Dedifferentiated amniotic fluid mesenchymal stem cell (primary cell): ENCODE measurements around the gene HOXD10.

Experiments used
- DNase-seq: peaks from one replicate; pipeline ENCODE4 v3.0.0-alpha.2; 2016; ENCODE audit errors: extremely low spot score

The HOXD10 gene

GRCh38 chr2:176082824-176083751 lies 33.5 kb upstream of the HOXD10 start:
- no peak for DNase-seq

GRCh38 chr2:176083796-176084261 lies 32.7 kb upstream of the HOXD10 start, which contains the start of gene EVX2:
Gene EVX2, minus strand, starts transcription at chr2:176083962. Its CDS starts 186 bp downstream, at chr2:176083776.
- no peak for DNase-seq

GRCh38 chr2:176084611-176085119 lies 31.9 kb upstream of the HOXD10 start:
- DNase-seq, result no peak

- no peak for DNase-seq
These were observed 31.3 kb upstream of the HOXD10 start for GRCh38 chr2:176085120-176085788.

GRCh38 chr2:176085861-176086771 lies 30.5 kb upstream of the HOXD10 start:
- peak; percentile 54 for DNase-seq

GRCh38 chr2:176087330-176088047 lies 29.1 kb upstream of the HOXD10 start:
- no peak for DNase-seq

- peak; percentile 52 for DNase-seq
These were observed 28.3 kb upstream of the HOXD10 start for GRCh38 chr2:176088048-176088936.

- DNase-seq, result no peak
These were observed 27.4 kb upstream of the HOXD10 start for GRCh38 chr2:176088937-176089842.

- DNase-seq, result no peak
These were observed 26.7 kb upstream of the HOXD10 start for GRCh38 chr2:176089843-176090395.

GRCh38 chr2:176090862-176091261 lies 25.7 kb upstream of the HOXD10 start:
- DNase-seq, result no peak

GRCh38 chr2:176091329-176092258 lies 25.0 kb upstream of the HOXD10 start:
- no peak for DNase-seq

- DNase-seq, result no peak
These were observed 24.1 kb upstream of the HOXD10 start, which contains the start of gene HOXD13 for GRCh38 chr2:176092270-176093144. Gene HOXD13, plus strand, starts transcription at chr2:176092721. Its CDS starts 170 bp downstream, at chr2:176092891.

- DNase-seq, result no peak
These were observed 23.3 kb upstream of the HOXD10 start for GRCh38 chr2:176093145-176093897.

- no peak for DNase-seq
These were observed 22.7 kb upstream of the HOXD10 start for GRCh38 chr2:176093898-176094249.

GRCh38 chr2:176094349-176094748 lies 22.2 kb upstream of the HOXD10 start:
- DNase-seq, result no peak
